HG03342 (cell line): ENCODE results near the gene SASH1.

ENCODE experiments used
- ATAC-seq: cut with Tn5 transposase; IDR thresholded peaks from one replicate; pipeline ENCODE4 v1.9.1; 2021; ENCODE audit warnings: mild to moderate bottlenecking, moderate library complexity; ENCODE audit not compliant: unreplicated experiment

The SASH1 gene

GRCh38 chr6:148342350-148343046 lies at the start of gene SASH1:
Gene SASH1 (plus strand): TSS chr6:148342838. CDS start chr6:148343068, 230 bp downstream.
- ATAC-seq, result peak; percentile 68

- no peak for ATAC-seq
These were observed 49.2 kb upstream of the SASH1 start for GRCh38 chr6:148293181-148293995.

GRCh38 chr6:148294059-148294458 lies 48.6 kb upstream of the SASH1 start:
- no peak for ATAC-seq

- no peak for ATAC-seq
These were observed 47.3 kb upstream of the SASH1 start for GRCh38 chr6:148295261-148295887.

GRCh38 chr6:148296771-148297170 lies 45.9 kb upstream of the SASH1 start:
- no peak for ATAC-seq

GRCh38 chr6:148298683-148299082 lies 44.0 kb upstream of the SASH1 start:
- no peak for ATAC-seq

- ATAC-seq, result no peak
These were observed 39.0 kb upstream of the SASH1 start for GRCh38 chr6:148303616-148304015.

- ATAC-seq, result no peak
These were observed 37.7 kb upstream of the SASH1 start for GRCh38 chr6:148304976-148305375.

- no peak for ATAC-seq
These were observed 36.4 kb upstream of the SASH1 start for GRCh38 chr6:148306286-148306685.

GRCh38 chr6:148307405-148307804 lies 35.2 kb upstream of the SASH1 start:
- no peak for ATAC-seq

GRCh38 chr6:148309301-148309700 lies 33.3 kb upstream of the SASH1 start:
- no peak for ATAC-seq

GRCh38 chr6:148311966-148312669 lies 30.5 kb upstream of the SASH1 start:
- no peak for ATAC-seq

- no peak for ATAC-seq
These were observed 29.1 kb upstream of the SASH1 start for GRCh38 chr6:148313488-148313887.

GRCh38 chr6:148316308-148316707 lies 26.3 kb upstream of the SASH1 start:
- ATAC-seq, result no peak

- no peak for ATAC-seq
These were observed 25.6 kb upstream of the SASH1 start for GRCh38 chr6:148317051-148317450.

- ATAC-seq, result no peak
These were observed 24.9 kb upstream of the SASH1 start for GRCh38 chr6:148317739-148318138.

- no peak for ATAC-seq
These were observed 19.9 kb upstream of the SASH1 start for GRCh38 chr6:148322704-148323103.

- ATAC-seq, result no peak
These were observed 19.3 kb upstream of the SASH1 start for GRCh38 chr6:148323344-148323743.

GRCh38 chr6:148324297-148324985 lies 18.2 kb upstream of the SASH1 start:
- ATAC-seq, result no peak

GRCh38 chr6:148325316-148326068 lies 17.1 kb upstream of the SASH1 start:
- no peak for ATAC-seq
